ENCODE results near the gene GIMAP8.

GIMAP8 gene

GRCh38 chr7:150408393-150409299, 41.8 kb upstream of the GIMAP8 start:
- TF ChIP-seq EZH2 (optimal IDR thresholded peaks at IDR 0.05; ENCODE audit: low read depth, low read length) (no peak), CTCF (IDR thresholded peaks at IDR 0.05; ENCODE audit: low read length) (no peak), EZH2phosphoT487 (IDR thresholded peaks at IDR 0.05; ENCODE audit: low read length) (no peak)
- Histone ChIP-seq H4K20me1 (ENCODE audit: insufficient read depth, low read length) (no peaks in the 10 kb centered on the region), H3K4me1 (ENCODE audit: low read length) (peaks cover 33% of the 10 kb centered on the region), H3K27ac (ENCODE audit: low read length) (peak overlapping the region; percentile 7; the same call in 1 of the 2 replicates), H3K9me3 (replicated peaks; ENCODE audit: insufficient read depth, low read length) (no peaks in the 10 kb centered on the region), H2AFZ (ENCODE audit: low read length) (no peak overlapping the region), H3K79me2 (ENCODE audit: low read length) (peaks cover 61% of the 10 kb centered on the region), H3K36me3 (replicated peaks; ENCODE audit: insufficient read depth, low read length) (peaks cover 6% of the 10 kb centered on the region), H3K9me2 (replicated peaks; ENCODE audit: insufficient read depth, low read length) (no peaks in the 10 kb centered on the region), H3K4me3 (ENCODE audit: low read length) (no peak overlapping the region), H3K9ac (ENCODE audit: low read length) (no peak overlapping the region), H3K4me2 (ENCODE audit: low read depth, low read length) (no peak overlapping the region), H3F3A (ENCODE audit: insufficient read depth, low read length) (peaks cover 36% of the 10 kb centered on the region), H3K27me3 (replicated peaks; ENCODE audit: insufficient read depth, low read length) (no peaks in the 10 kb centered on the region)
- no peak for DNase-seq

GRCh38 chr7:150409300-150410030, 41.0 kb upstream of the GIMAP8 start:
- Histone ChIP-seq H3K9me2 (replicated peaks; ENCODE audit: insufficient read depth, low read length) (no peaks in the 10 kb centered on the region), H3K36me3 (replicated peaks; ENCODE audit: insufficient read depth, low read length) (peaks cover 6% of the 10 kb centered on the region), H3K79me2 (ENCODE audit: low read length) (peaks cover 53% of the 10 kb centered on the region), H3F3A (ENCODE audit: insufficient read depth, low read length) (peaks cover 34% of the 10 kb centered on the region), H3K27ac (ENCODE audit: low read length) (peak overlapping the region; percentile 7; the same call in 1 of the 2 replicates), H3K4me3 (ENCODE audit: low read length) (no peak overlapping the region), H3K4me1 (ENCODE audit: low read length) (peaks cover 28% of the 10 kb centered on the region), H3K9ac (ENCODE audit: low read length) (no peak overlapping the region), H3K4me2 (ENCODE audit: low read depth, low read length) (no peak overlapping the region), H3K27me3 (replicated peaks; ENCODE audit: insufficient read depth, low read length) (no peaks in the 10 kb centered on the region), H3K9me3 (replicated peaks; ENCODE audit: insufficient read depth, low read length) (no peaks in the 10 kb centered on the region), H2AFZ (ENCODE audit: low read length) (no peak overlapping the region), H4K20me1 (ENCODE audit: insufficient read depth, low read length) (no peaks in the 10 kb centered on the region)
- DNase-seq = no peak
- TF ChIP-seq EZH2 (optimal IDR thresholded peaks at IDR 0.05; ENCODE audit: low read depth, low read length) = no peak
- TF ChIP-seq CTCF (IDR thresholded peaks at IDR 0.05; ENCODE audit: low read length) = no peak
- TF ChIP-seq EZH2phosphoT487 (IDR thresholded peaks at IDR 0.05; ENCODE audit: low read length) = no peak

- H3F3A ChIP-seq (ENCODE audit: insufficient read depth, low read length) = peaks cover 35% of the 10 kb centered on the region
- H3K4me1 ChIP-seq (ENCODE audit: low read length) = peaks cover 33% of the 10 kb centered on the region
- H3K4me3 ChIP-seq (ENCODE audit: low read length) = no peak overlapping the region
- H3K27me3 ChIP-seq (replicated peaks; ENCODE audit: insufficient read depth, low read length) = no peaks in the 10 kb centered on the region
- TF ChIP-seq EZH2phosphoT487 (IDR thresholded peaks at IDR 0.05; ENCODE audit: low read length) = no peak
- no peak overlapping the region for H3K27ac ChIP-seq (ENCODE audit: low read length)
- no peak overlapping the region for H3K4me2 ChIP-seq (ENCODE audit: low read depth, low read length)
- no peaks in the 10 kb centered on the region for H3K9me3 ChIP-seq (replicated peaks; ENCODE audit: insufficient read depth, low read length)
- H3K79me2 ChIP-seq (ENCODE audit: low read length) = peaks cover 47% of the 10 kb centered on the region
- H2AFZ ChIP-seq (ENCODE audit: low read length) = no peak overlapping the region
- H4K20me1 ChIP-seq (ENCODE audit: insufficient read depth, low read length) = no peaks in the 10 kb centered on the region
- H3K9me2 ChIP-seq (replicated peaks; ENCODE audit: insufficient read depth, low read length) = no peaks in the 10 kb centered on the region
- no peak for DNase-seq
- peaks cover 6% of the 10 kb centered on the region for H3K36me3 ChIP-seq (replicated peaks; ENCODE audit: insufficient read depth, low read length)
- H3K9ac ChIP-seq (ENCODE audit: low read length) = no peak overlapping the region
These were observed 40.3 kb upstream of the GIMAP8 start for GRCh38 chr7:150410131-150410530.
